IMR-90 (cell line): ENCODE results near the gene EVPL. TPM values are rescaled to one million over a fixed set of nuclear protein-coding genes. Genes with fewer than 3 reads are reported as not detected.

ENCODE experiments used
- ATAC-seq: fragments of 200-7000 bp; cut with Tn5 transposase; 2 replicates; pipeline ENCODE4 v1.9.1; 2020; ENCODE audit warnings: low read depth, mild to moderate bottlenecking, moderate library complexity
- BruUV-seq: library from RNA; stranded (reverse); fragments of 400-500 nt; replicated peaks from 2 replicates; lab custom pipeline; 2021; lab: Mats Ljungman, UMichigan
- CTCF ChIA-PET: fragments of 300-600 bp; formaldehyde crosslinking; extraction: SDS; loops from one replicate; lab custom pipeline; 2021; ENCODE audit warnings: antibody characterized with exemption; lab: Yijun Ruan, JAX
- POLR2A ChIA-PET: fragments of 300-600 bp; sonication (Branson Sonifier 250); formaldehyde crosslinking; loops from one replicate; lab custom pipeline; 2022; ENCODE audit warnings: antibody characterized with exemption; ENCODE audit not compliant: unreplicated experiment; lab: Charles Lee
- DNase-seq: peaks from one replicate; pipeline ENCODE4 v3.0.0; 2013
- H2AFZ ChIP-seq: replicated peaks from 2 replicates; pipeline ENCODE3; 2013; ENCODE audit warnings: low read length, mild to moderate bottlenecking; ENCODE audit not compliant: poor library complexity
- H2AK5ac ChIP-seq: 2 replicates; pipeline ENCODE4 v1.6.1; 2013; ENCODE audit warnings: low read depth, low read length, inconsistent platforms
- H2AK9ac ChIP-seq: replicated peaks from 2 replicates; pipeline ENCODE3; 2013; ENCODE audit warnings: mild to moderate bottlenecking, low read depth, low read length, moderate library complexity; ENCODE audit not compliant: poor library complexity
- H2BK120ac ChIP-seq: 2 replicates; pipeline ENCODE4 v1.6.1; 2013; ENCODE audit warnings: low read depth, low read length, inconsistent platforms
- H2BK15ac ChIP-seq: 3 replicates; pipeline ENCODE4 v1.6.1; 2013; ENCODE audit warnings: low read depth, low read length, inconsistent platforms
- H2BK20ac ChIP-seq: 2 replicates; pipeline ENCODE4 v1.6.1; 2013; ENCODE audit warnings: low read depth, mild to moderate bottlenecking, inconsistent platforms, low read length, moderate library complexity
- H2BK5ac ChIP-seq: 2 replicates; pipeline ENCODE4 v1.6.1; 2013; ENCODE audit warnings: mild to moderate bottlenecking, low read depth, low read length, inconsistent platforms; ENCODE audit not compliant: poor library complexity, severe bottlenecking
- H3K14ac ChIP-seq: replicated peaks from 2 replicates; pipeline ENCODE4 v1.6.1; 2013; ENCODE audit warnings: low read depth, low read length, inconsistent platforms
- H3K18ac ChIP-seq: 2 replicates; pipeline ENCODE4 v1.6.1; 2013; ENCODE audit warnings: low read depth, low read length, control low read depth
- H3K23ac ChIP-seq: 2 replicates; pipeline ENCODE4 v1.6.1; 2013; ENCODE audit warnings: low read depth, low read length, inconsistent platforms
- H3K27ac ChIP-seq: 2 replicates; pipeline ENCODE4 v1.5.1; 2013; ENCODE audit warnings: mild to moderate bottlenecking, control low read depth, low read length; ENCODE audit not compliant: insufficient read depth
- H3K27me3 ChIP-seq: 2 replicates; pipeline ENCODE4 v1.6.1; 2013; ENCODE audit warnings: low read length; ENCODE audit not compliant: control insufficient read depth, insufficient read depth
- H3K36me3 ChIP-seq: 2 replicates; pipeline ENCODE4 v1.6.1; 2013; ENCODE audit warnings: low read length, mixed read lengths; ENCODE audit not compliant: control insufficient read depth, insufficient read depth
- H3K4ac ChIP-seq: 2 replicates; pipeline ENCODE4 v1.6.1; 2013; ENCODE audit warnings: low read depth, low read length, inconsistent platforms
- H3K4me1 ChIP-seq: 2 replicates; pipeline ENCODE4 v1.6.1; 2013; ENCODE audit warnings: low read length, mixed read lengths; ENCODE audit not compliant: control insufficient read depth, insufficient read depth
- H3K4me2 ChIP-seq: 2 replicates; pipeline ENCODE4 v1.6.1; 2013; ENCODE audit warnings: low read depth, mild to moderate bottlenecking, control low read depth, low read length, moderate library complexity
- H3K4me3 ChIP-seq: 2 replicates; pipeline ENCODE4 v1.5.1; 2013; ENCODE audit warnings: low read depth, mild to moderate bottlenecking, control low read depth, low read length, moderate library complexity; ENCODE audit not compliant: insufficient read depth
- H3K56ac ChIP-seq: 2 replicates; pipeline ENCODE4 v1.6.1; 2013; ENCODE audit warnings: low read length, inconsistent platforms; ENCODE audit not compliant: insufficient read depth; ENCODE audit errors: extremely low read depth
- H3K79me1 ChIP-seq, 2 experiments: 2 replicates each; pipeline ENCODE4 v1.6.1; 2013; ENCODE audit warnings: low read length in 2 of 2, inconsistent platforms in 1 of 2, low read depth in 1 of 2
- H3K9ac ChIP-seq: 2 replicates; pipeline ENCODE4 v1.6.1; 2013; ENCODE audit warnings: low read depth, low read length, control low read depth
- H3K9me1 ChIP-seq: 2 replicates; pipeline ENCODE4 v1.6.1; 2013; ENCODE audit warnings: low read length, inconsistent platforms; ENCODE audit not compliant: insufficient read depth
- H3K9me3 ChIP-seq: 2 replicates; pipeline ENCODE4 v1.6.1; 2013; ENCODE audit warnings: low read length; ENCODE audit not compliant: control insufficient read depth, insufficient read depth
- H4K20me1 ChIP-seq: 2 replicates; pipeline ENCODE4 v1.6.1; 2013; ENCODE audit warnings: low read length, inconsistent platforms; ENCODE audit not compliant: insufficient read depth
- H4K5ac ChIP-seq: 2 replicates; pipeline ENCODE4 v1.6.1; 2013; ENCODE audit warnings: mild to moderate bottlenecking, low read depth, low read length, control low read depth
- H4K8ac ChIP-seq, 2 experiments: 2 replicates each; pipeline ENCODE4 v1.6.1; 2013; ENCODE audit warnings: low read depth in 2 of 2, low read length in 2 of 2, control low read depth in 1 of 2, inconsistent platforms in 1 of 2
- H4K91ac ChIP-seq: 2 replicates; pipeline ENCODE4 v1.6.1; 2013; ENCODE audit warnings: low read depth, low read length, inconsistent platforms; ENCODE audit not compliant: insufficient read depth
- BHLHE40 ChIP-seq: fragments of 150-350 bp; IDR thresholded peaks from 2 replicates; pipeline ENCODE4 v1.6.1; 2016; ENCODE audit warnings: mild to moderate bottlenecking, low read depth, low read length
- CHD1 ChIP-seq: IDR thresholded peaks from 2 replicates; pipeline ENCODE4 v1.6.1; 2012; ENCODE audit warnings: low read depth, low read length, improper control_type of control experiment
- CTCF ChIP-seq: conservative IDR thresholded peaks from 2 replicates; pipeline ENCODE4 v1.5.1; 2012; ENCODE audit warnings: mild to moderate bottlenecking, low read depth, low read length, improper control_type of control experiment
- ELK1 ChIP-seq: fragments of 150-350 bp; IDR thresholded peaks from 2 replicates; pipeline ENCODE4 v1.6.1; 2016; ENCODE audit warnings: low read depth, mild to moderate bottlenecking, low read length, moderate library complexity, borderline replicate concordance
- FOS ChIP-seq: fragments of 150-350 bp; IDR thresholded peaks from 2 replicates; pipeline ENCODE4 v1.6.1; 2016; ENCODE audit warnings: low read depth, low read length
- MAFK ChIP-seq: IDR thresholded peaks from 2 replicates; pipeline ENCODE4 v1.6.1; 2012; ENCODE audit warnings: low read depth, low read length, improper control_type of control experiment
- MAZ ChIP-seq: IDR thresholded peaks from 2 replicates; pipeline ENCODE4 v1.6.1; 2012; ENCODE audit warnings: low read depth, mild to moderate bottlenecking, low read length, improper control_type of control experiment, moderate library complexity, borderline replicate concordance
- MXI1 ChIP-seq: IDR thresholded peaks from 2 replicates; pipeline ENCODE4 v1.6.1; 2012; ENCODE audit warnings: low read depth, mild to moderate bottlenecking, low read length, moderate library complexity, borderline replicate concordance
- NFE2L2 ChIP-seq: fragments of 150-350 bp; IDR thresholded peaks from 2 replicates; pipeline ENCODE4 v1.6.1; 2016; ENCODE audit warnings: low read depth, mild to moderate bottlenecking, low read length
- POLR2A ChIP-seq: IDR thresholded peaks from 2 replicates; pipeline ENCODE4 v1.6.1; 2012; ENCODE audit warnings: mild to moderate bottlenecking, low read depth, low read length
- RAD21 ChIP-seq: IDR thresholded peaks from 2 replicates; pipeline ENCODE4 v1.6.1; 2012; ENCODE audit warnings: low read length, improper control_type of control experiment
- RCOR1 ChIP-seq: IDR thresholded peaks from 2 replicates; pipeline ENCODE4 v1.6.1; 2012; ENCODE audit warnings: mild to moderate bottlenecking, low read length, improper control_type of control experiment; ENCODE audit not compliant: insufficient replicate concordance
- RFX5 ChIP-seq: IDR thresholded peaks from 2 replicates; pipeline ENCODE4 v1.8.0; 2012; ENCODE audit warnings: low read depth, mild to moderate bottlenecking, low read length, moderate library complexity
- SMC3 ChIP-seq: fragments of 150-350 bp; IDR thresholded peaks from 2 replicates; pipeline ENCODE4 v1.6.1; 2016; ENCODE audit warnings: low read depth, mild to moderate bottlenecking, antibody characterized with exemption, low read length, moderate library complexity
- USF2 ChIP-seq: fragments of 150-350 bp; IDR thresholded peaks from 2 replicates; pipeline ENCODE4 v1.6.1; 2017; ENCODE audit warnings: mild to moderate bottlenecking, antibody characterized with exemption, low read length, low read depth
- WGBS, 2 experiments: methylation state at CpG; one replicate each; pipeline versions ENCODE4 v1.1.5 to v1.1.7; 2013; ENCODE audit warnings: missing lambda C conversion rate in 2 of 2; ENCODE audit not compliant: insufficient read length in 1 of 2; ENCODE audit errors: extremely low coverage in 2 of 2; 5-methylcytosine and 5-hydroxymethylcytosine counted together
- dilution Hi-C: fragments of 300-500 bp; cut with HindIII; formaldehyde crosslinking; loops from one replicate; pipeline ENCODE4 v1.14.3; 2018; ENCODE audit warnings: low sequenced_read_pairs; ENCODE audit not compliant: unreplicated experiment
- in situ Hi-C: fragments of 300-500 bp; cut with MboI; formaldehyde crosslinking; loops from 3 replicates; pipeline ENCODE4 v1.14.3; 2019; ENCODE audit warnings: low sequenced_read_pairs, inconsistent platforms, mixed read lengths
- intact Hi-C: fragments of 100-400 bp; cut with micrococcal nuclease; formaldehyde crosslinking; loops from 2 replicates; pipeline ENCODE4 v1.10.0; 2022
- polyA plus RNA-seq, 3 experiments: library from polyadenylated mRNA; depleted of rRNA; stranded (reverse); fragments of >200 nt; gene quantifications; 2 replicates each; pipeline ENCODE4 v1.2.3, GENCODE V29; 2012; ENCODE audit warnings: low replicate concordance in 1 of 3
- total RNA-seq: library from RNA; depleted of rRNA; stranded (reverse); fragments of >200 nt; gene quantifications from 2 replicates; pipeline ENCODE4 v1.2.3, GENCODE V29; 2012

Gene EVPL
- total and polyA plus RNA-seq, 2 of the 4 experiments (the other 2 are of a cell fraction) = not detected

- no peak within 1 kb of the TSS for H3K4me3 ChIP-seq
- no peak within 1 kb of the TSS for H3K18ac ChIP-seq
- CTCF ChIA-PET = interaction anchor here (1.2 to 1.3 kb wide), 2 partner anchors 90 to 96 kb away, joined by 3 to 4 read pairs; no protein-coding TSS in a partner anchor
- ATAC-seq (no peak), DNase-seq (no peak)
- H3K4me1 ChIP-seq = peaks cover 14% of the 10 kb centered on the region
- no peak within 1 kb of the TSS for H4K8ac ChIP-seq
- H3K4me2 ChIP-seq = no peak within 1 kb of the TSS
- no peak within 1 kb of the TSS for H3K4ac ChIP-seq
- no peaks in the 10 kb centered on the region for H4K20me1 ChIP-seq
- no peak within 1 kb of the TSS for H3K9ac ChIP-seq
- no peak within 1 kb of the TSS for H2BK120ac ChIP-seq
- dilution Hi-C loops = no loop called here
- no peak within 1 kb of the TSS for H3K56ac ChIP-seq
- H4K5ac ChIP-seq = no peak within 1 kb of the TSS
- WGBS, 2 experiments = 92% methylated on average over 14 of the region's 21 CpGs; no CpG with 5 or more reads in 1 of the 2 experiments
- no peaks in the 10 kb centered on the region for H3K27me3 ChIP-seq
- no peak within 1 kb of the TSS for H2AFZ ChIP-seq
- H3K27ac ChIP-seq = no peak within 1 kb of the TSS
- no peak within 1 kb of the TSS for H2AK9ac ChIP-seq
- intact Hi-C loops = no loop called here
- H2BK20ac ChIP-seq = no peak within 1 kb of the TSS
- no TSS peak for BruUV-seq
- H3K9me1 ChIP-seq = 0 out of 2 replicates have a peak, but pooled peaks cover 7% of the 10 kb centered on the region
- no peak within 1 kb of the TSS for H3K14ac ChIP-seq
- in situ Hi-C loops = no loop called here
- no peak within 1 kb of the TSS for H2AK5ac ChIP-seq
- H3K79me1 ChIP-seq = peaks cover 0 to 10% of the 10 kb centered on the region in 2 experiments; a peak in 1 of 4 replicates
- no peak within 1 kb of the TSS for H4K91ac ChIP-seq
- no peak within 1 kb of the TSS for H2BK5ac ChIP-seq
- no peaks in the 10 kb centered on the region for H3K9me3 ChIP-seq
- H3K36me3 ChIP-seq = peaks cover 3% of the 10 kb centered on the region; the same call in 1 of the 2 replicates
- H2BK15ac ChIP-seq = no peak within 1 kb of the TSS
- POLR2A ChIA-PET = no interaction called here
- H3K23ac ChIP-seq = no peak within 1 kb of the TSS
- TF ChIP-seq MXI1 (no peak), MAFK (no peak), CTCF (no peak), USF2 (no peak), RAD21 (no peak), RFX5 (no peak), MAZ (no peak), RCOR1 (no peak), NFE2L2 (no peak), SMC3 (no peak), CHD1 (no peak), ELK1 (no peak), BHLHE40 (no peak), POLR2A (no peak), FOS (no peak)
These were observed 26.2 kb downstream of the EVPL start, which contains the start of gene CDK3 for GRCh38 chr17:76000755-76001521. CDK3 (plus strand) TSS chr17:76000855; CDS start chr17:76001426, 571 bp downstream.
